Neural progenitor cell (in vitro differentiated cells): ENCODE data around the gene CREBRF. TPM values are rescaled to one million over a fixed set of nuclear protein-coding genes. Genes with fewer than 3 reads are reported as not detected.

Source experiments
- DNase-seq: peaks from one replicate; pipeline ENCODE4 v3.0.0-alpha.2; 2016; ENCODE audit warnings: low spot score
- H2AFZ ChIP-seq: fragments of 200-600 bp; sonication (generic); replicated peaks from 2 replicates; pipeline ENCODE4 v1.6.1; 2016; ENCODE audit warnings: antibody characterized with exemption
- H3F3A ChIP-seq: fragments of 200-600 bp; sonication (generic); 2 replicates; pipeline ENCODE4 v1.6.1; 2016; ENCODE audit warnings: antibody characterized with exemption, low read depth
- H3K27ac ChIP-seq: fragments of 200-600 bp; sonication (generic); 2 replicates; pipeline ENCODE4 v1.5.1; 2016; ENCODE audit warnings: mild to moderate bottlenecking
- H3K27me3 ChIP-seq: fragments of 200-600 bp; sonication (generic); 2 replicates; pipeline ENCODE4 v1.6.1; 2016; ENCODE audit warnings: mild to moderate bottlenecking, moderate library complexity
- H3K36me3 ChIP-seq: fragments of 200-600 bp; sonication (generic); 2 replicates; pipeline ENCODE4 v1.5.1; 2016
- H3K4me1 ChIP-seq: fragments of 200-600 bp; sonication (generic); 2 replicates; pipeline ENCODE4 v1.6.1; 2016; ENCODE audit warnings: mixed run types
- H3K4me2 ChIP-seq: fragments of 200-600 bp; sonication (generic); 2 replicates; pipeline ENCODE4 v1.6.1; 2016
- H3K4me3 ChIP-seq: fragments of 200-600 bp; sonication (generic); 2 replicates; pipeline ENCODE4 v1.5.1; 2016
- H3K79me2 ChIP-seq: fragments of 200-600 bp; sonication (generic); 2 replicates; pipeline ENCODE4 v1.6.1; 2016; ENCODE audit warnings: low read depth
- H3K9ac ChIP-seq: fragments of 200-600 bp; sonication (generic); 2 replicates; pipeline ENCODE4 v1.6.1; 2016
- H3K9me3 ChIP-seq: fragments of 200-600 bp; sonication (generic); 2 replicates; pipeline ENCODE4 v1.5.1; 2016; ENCODE audit warnings: low read depth
- H4K20me1 ChIP-seq: fragments of 200-600 bp; sonication (generic); 2 replicates; pipeline ENCODE4 v1.6.1; 2016; ENCODE audit warnings: low read depth
- H3K27ac Mint-ChIP-seq: 3 replicates; pipeline ENCODE4 v1.8.0; 2021; ENCODE audit warnings: mixed read lengths
- H3K27me3 Mint-ChIP-seq: 2 replicates; pipeline ENCODE4 v1.8.0; 2022; ENCODE audit warnings: low read depth, mild to moderate bottlenecking, inconsistent platforms, moderate library complexity, mixed read lengths; ENCODE audit not compliant: insufficient read depth
- H3K36me3 Mint-ChIP-seq: 3 replicates; pipeline ENCODE4 v1.8.0; 2021; ENCODE audit warnings: mixed read lengths
- H3K4me1 Mint-ChIP-seq: 3 replicates; pipeline ENCODE4 v1.8.0; 2021; ENCODE audit warnings: mixed read lengths
- H3K4me3 Mint-ChIP-seq: 3 replicates; pipeline ENCODE4 v1.8.0; 2021; ENCODE audit warnings: mild to moderate bottlenecking, moderate library complexity, mixed read lengths
- H3K9me3 Mint-ChIP-seq: 3 replicates; pipeline ENCODE4 v1.8.0; 2020; ENCODE audit warnings: mixed read lengths
- EZH2 ChIP-seq: fragments of 200-600 bp; sonication (generic); IDR thresholded peaks from 2 replicates; pipeline ENCODE4 v1.6.1; 2017; ENCODE audit warnings: antibody characterized with exemption, mild to moderate bottlenecking, moderate library complexity
- EZH2phosphoT487 ChIP-seq: fragments of 200-600 bp; sonication (generic); IDR thresholded peaks from 2 replicates; pipeline ENCODE4 v1.6.1; 2017; ENCODE audit warnings: antibody characterized with exemption
- total RNA-seq: library from RNA; depleted of rRNA; stranded (reverse); fragments of >200 nt; gene quantifications from 2 replicates; pipeline ENCODE4 v1.2.3, GENCODE V29; 2015; ENCODE audit warnings: low replicate concordance
- TF ChIP-seq, protein P1 (sequence below): fragments of 200-600 bp; sonication (generic); IDR thresholded peaks from 2 replicates; pipeline ENCODE4 v1.5.1; 2017; ENCODE audit warnings: antibody characterized with exemption, mild to moderate bottlenecking

CREBRF gene
- total RNA-seq, 1 donor from 2014 or later: 14.3 TPM

DNA sequence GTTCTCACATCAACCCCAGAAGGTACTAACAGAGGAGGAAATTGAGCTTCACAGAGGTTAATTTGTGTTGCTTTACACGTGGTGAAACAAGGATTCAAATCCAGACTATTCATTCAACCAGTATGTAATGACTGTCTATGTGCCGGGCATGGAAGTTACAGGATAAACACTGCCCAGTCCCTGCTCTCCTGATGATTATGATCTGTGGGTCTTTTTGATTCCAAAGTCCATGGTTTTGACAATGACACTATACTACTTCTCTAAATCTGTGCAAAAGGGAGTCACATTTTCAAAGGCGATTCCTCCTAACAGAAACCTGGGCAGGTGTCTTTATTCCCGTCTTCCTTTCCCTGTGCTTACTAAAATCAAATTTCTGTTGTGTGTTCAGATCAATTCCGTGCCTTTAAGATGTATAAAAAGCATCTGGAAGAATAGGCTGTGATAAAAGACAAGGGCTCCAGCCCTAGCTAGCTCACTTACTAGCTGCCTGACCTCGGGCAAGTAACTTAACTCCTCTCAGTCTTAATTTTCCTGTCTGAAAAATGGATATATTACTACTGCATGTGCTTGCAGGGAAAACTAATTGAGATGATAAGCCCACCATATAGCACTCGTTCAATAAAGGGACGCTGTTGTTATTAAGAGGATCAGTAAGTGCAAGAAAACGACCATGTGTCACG is 970 bp upstream of the CREBRF start:
- H3K4me1 Mint-ChIP-seq: peaks cover 5% of the 10 kb centered on the region

DNA sequence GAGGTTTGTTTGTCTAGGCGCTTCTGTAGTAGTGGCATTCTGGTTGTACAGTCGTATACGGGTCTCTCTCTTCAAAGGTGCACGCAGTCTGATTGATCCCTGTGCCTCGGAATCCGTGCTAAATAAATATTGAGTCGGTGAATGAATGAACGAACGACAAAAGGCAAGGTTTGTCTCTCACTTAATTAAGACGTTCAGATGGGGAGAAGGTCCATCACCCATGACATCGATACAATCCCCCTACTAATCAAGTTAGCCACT is 500 bp upstream of the CREBRF start:
- Histone ChIP-seq H3F3A (peaks cover 13% of the 10 kb centered on the region), H3K9ac (no peak overlapping the region), H3K4me2 (peak overlapping the region; percentile 86), H3K27me3 (peaks cover 12% of the 10 kb centered on the region), H3K27ac (no peak overlapping the region), H3K9me3 (no peaks in the 10 kb centered on the region), H4K20me1 (no peaks in the 10 kb centered on the region), H3K36me3 (no peaks in the 10 kb centered on the region), H3K79me2 (peaks cover 11% of the 10 kb centered on the region), H3K4me3 (peak overlapping the region; percentile 96), H3K4me1 (peaks cover 12% of the 10 kb centered on the region), H2AFZ (peak overlapping the region; percentile 90)
- Mint-ChIP-seq H3K36me3 (no peaks in the 10 kb centered on the region), H3K4me3 (peak overlapping the region; percentile 93), H3K27me3 (peaks cover 2% of the 10 kb centered on the region), H3K9me3 (no peaks in the 10 kb centered on the region), H3K27ac (no peak overlapping the region), H3K4me1 (peaks cover 5% of the 10 kb centered on the region)
- DNase-seq: peak; percentile 29
- TF ChIP-seq EZH2phosphoT487: no peak
- TF ChIP-seq, protein P1, sequence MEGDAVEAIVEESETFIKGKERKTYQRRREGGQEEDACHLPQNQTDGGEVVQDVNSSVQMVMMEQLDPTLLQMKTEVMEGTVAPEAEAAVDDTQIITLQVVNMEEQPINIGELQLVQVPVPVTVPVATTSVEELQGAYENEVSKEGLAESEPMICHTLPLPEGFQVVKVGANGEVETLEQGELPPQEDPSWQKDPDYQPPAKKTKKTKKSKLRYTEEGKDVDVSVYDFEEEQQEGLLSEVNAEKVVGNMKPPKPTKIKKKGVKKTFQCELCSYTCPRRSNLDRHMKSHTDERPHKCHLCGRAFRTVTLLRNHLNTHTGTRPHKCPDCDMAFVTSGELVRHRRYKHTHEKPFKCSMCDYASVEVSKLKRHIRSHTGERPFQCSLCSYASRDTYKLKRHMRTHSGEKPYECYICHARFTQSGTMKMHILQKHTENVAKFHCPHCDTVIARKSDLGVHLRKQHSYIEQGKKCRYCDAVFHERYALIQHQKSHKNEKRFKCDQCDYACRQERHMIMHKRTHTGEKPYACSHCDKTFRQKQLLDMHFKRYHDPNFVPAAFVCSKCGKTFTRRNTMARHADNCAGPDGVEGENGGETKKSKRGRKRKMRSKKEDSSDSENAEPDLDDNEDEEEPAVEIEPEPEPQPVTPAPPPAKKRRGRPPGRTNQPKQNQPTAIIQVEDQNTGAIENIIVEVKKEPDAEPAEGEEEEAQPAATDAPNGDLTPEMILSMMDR: no peak

More for the DNA sequence above, 970 bp upstream of the CREBRF start:
- Histone ChIP-seq H3K79me2 (peaks cover 11% of the 10 kb centered on the region), H3K4me2 (peak overlapping the region; percentile 86), H3K36me3 (no peaks in the 10 kb centered on the region), H3K27ac (no peak overlapping the region), H3K9me3 (no peaks in the 10 kb centered on the region), H4K20me1 (no peaks in the 10 kb centered on the region), H3K27me3 (peaks cover 17% of the 10 kb centered on the region), H3K4me1 (peaks cover 12% of the 10 kb centered on the region), H3F3A (peaks cover 13% of the 10 kb centered on the region), H3K9ac (no peak overlapping the region), H3K4me3 (peak overlapping the region; percentile 96), H2AFZ (peak overlapping the region; percentile 90)
- peaks cover 2% of the 10 kb centered on the region for H3K27me3 Mint-ChIP-seq
- no peaks in the 10 kb centered on the region for H3K9me3 Mint-ChIP-seq
- no peak for DNase-seq
- H3K36me3 Mint-ChIP-seq: no peaks in the 10 kb centered on the region
- H3K27ac Mint-ChIP-seq: no peak overlapping the region
- TF ChIP-seq EZH2 (no peak), EZH2phosphoT487 (no peak)
- TF ChIP-seq, protein P1: no peak
- peak overlapping the region; percentile 93 for H3K4me3 Mint-ChIP-seq

DNA sequence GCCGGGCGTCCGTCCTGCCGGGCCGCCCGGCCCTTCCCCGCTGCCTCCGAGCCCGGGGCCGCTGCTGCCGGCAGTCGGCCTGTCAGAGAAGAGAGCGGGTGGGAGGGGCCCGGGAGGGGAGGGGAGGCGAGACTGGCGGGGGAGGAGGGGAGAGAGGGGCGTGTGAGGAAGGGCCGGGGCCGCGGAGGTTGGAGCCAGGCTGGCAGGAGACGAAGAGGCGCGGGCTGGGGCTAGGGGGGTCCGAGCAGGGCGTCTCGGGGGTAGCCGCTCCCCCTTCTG is 570 bp downstream of the CREBRF start:
- Histone ChIP-seq H2AFZ (peak overlapping the region; percentile 55), H3K4me1 (peaks cover 12% of the 10 kb centered on the region), H3K4me2 (peak overlapping the region; percentile 80), H4K20me1 (no peaks in the 10 kb centered on the region), H3K27ac (peak overlapping the region; percentile 15), H3K36me3 (no peaks in the 10 kb centered on the region), H3F3A (peaks cover 13% of the 10 kb centered on the region), H3K9me3 (no peaks in the 10 kb centered on the region), H3K79me2 (peaks cover 11% of the 10 kb centered on the region), H3K9ac (peak overlapping the region; percentile 61), H3K4me3 (peak overlapping the region; percentile 96), H3K27me3 (peaks cover 2% of the 10 kb centered on the region)
- peak overlapping the region; percentile 95 for H3K4me3 Mint-ChIP-seq
- no peaks in the 10 kb centered on the region for H3K9me3 Mint-ChIP-seq
- H3K36me3 Mint-ChIP-seq: no peaks in the 10 kb centered on the region
- H3K27me3 Mint-ChIP-seq: peaks cover 1% of the 10 kb centered on the region
- DNase-seq: peak; percentile 91
- TF ChIP-seq EZH2 (no peak), EZH2phosphoT487 (no peak)
- TF ChIP-seq, protein P1: no peak
- H3K4me1 Mint-ChIP-seq: peaks cover 5% of the 10 kb centered on the region
- no peak overlapping the region for H3K27ac Mint-ChIP-seq
